DMS 273 treated with DMSO at 0.1 percent for 48 hours (cell line): ENCODE data around the gene TNFSF13.
"Not testable (repeated sequence)": the region's sequence is repeated elsewhere in the genome, so short reads cannot be mapped to it uniquely, and the experiment has no call there.

ENCODE experiments used
- DNase-seq: peaks from one replicate; lab custom pipeline; 2025; lab: John Stamatoyannopoulos, UW

The TNFSF13 gene

GRCh38 chr17:7591596-7591995 lies 33.0 kb downstream of the TNFSF13 start:
- no peak for DNase-seq

GRCh38 chr17:7592422-7593021 lies 34.0 kb downstream of the TNFSF13 start:
- DNase-seq: no peak

GRCh38 chr17:7593296-7593695 lies 34.7 kb downstream of the TNFSF13 start:
- DNase-seq: no peak

GRCh38 chr17:7597561-7597960 lies 39.0 kb downstream of the TNFSF13 start:
- DNase-seq: not testable (repeated sequence)

- no peak for DNase-seq
Observed at GRCh38 chr17:7606280-7606679, 47.7 kb downstream of the TNFSF13 start.

GRCh38 chr17:7610641-7611040 lies 52.1 kb downstream of the TNFSF13 start:
- DNase-seq: no peak
